ENCODE data around the gene TP53AIP1. TPM values are rescaled to one million over a fixed set of nuclear protein-coding genes. Genes with fewer than 3 reads are reported as not detected.

The TP53AIP1 gene
- total RNA-seq, 1 donor: not detected

DNA sequence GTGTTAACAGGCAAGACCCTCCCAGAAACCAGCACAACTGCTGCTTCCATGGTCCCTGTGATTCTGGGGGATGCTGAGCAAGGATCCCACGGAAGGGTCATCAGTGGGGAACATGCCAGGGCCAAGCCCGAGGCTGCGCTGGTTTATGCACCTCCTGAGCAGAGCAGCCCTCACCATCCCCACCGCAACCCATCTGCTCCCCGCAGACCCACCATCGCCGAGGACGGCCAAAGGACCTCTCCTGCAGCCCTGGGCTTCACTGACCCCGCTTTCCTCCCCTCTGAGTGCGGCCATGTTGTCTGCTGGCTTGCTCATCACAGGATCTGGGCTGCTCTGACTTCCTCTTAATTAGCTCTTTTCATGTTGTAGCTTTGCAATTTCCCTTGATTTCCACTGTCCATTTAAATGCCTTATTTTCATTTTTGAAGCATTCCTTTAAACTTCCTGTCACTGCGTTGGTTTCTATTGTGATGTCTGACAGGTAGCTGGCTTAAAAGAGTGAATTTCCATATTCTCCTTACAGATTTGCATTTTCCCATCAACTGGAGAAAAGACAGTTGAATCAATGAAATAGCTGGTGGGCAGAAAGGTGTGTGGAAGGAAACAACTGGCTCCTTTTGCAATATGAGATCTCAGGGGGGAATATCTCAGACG is 14.9 kb downstream of the TP53AIP1 start:
- DNase-seq (ENCODE audit: low read depth): no peak
- no peak overlapping the region for H3K4me3 ChIP-seq (ENCODE audit: low read depth, low read length)
- TF ChIP-seq, protein P1, sequence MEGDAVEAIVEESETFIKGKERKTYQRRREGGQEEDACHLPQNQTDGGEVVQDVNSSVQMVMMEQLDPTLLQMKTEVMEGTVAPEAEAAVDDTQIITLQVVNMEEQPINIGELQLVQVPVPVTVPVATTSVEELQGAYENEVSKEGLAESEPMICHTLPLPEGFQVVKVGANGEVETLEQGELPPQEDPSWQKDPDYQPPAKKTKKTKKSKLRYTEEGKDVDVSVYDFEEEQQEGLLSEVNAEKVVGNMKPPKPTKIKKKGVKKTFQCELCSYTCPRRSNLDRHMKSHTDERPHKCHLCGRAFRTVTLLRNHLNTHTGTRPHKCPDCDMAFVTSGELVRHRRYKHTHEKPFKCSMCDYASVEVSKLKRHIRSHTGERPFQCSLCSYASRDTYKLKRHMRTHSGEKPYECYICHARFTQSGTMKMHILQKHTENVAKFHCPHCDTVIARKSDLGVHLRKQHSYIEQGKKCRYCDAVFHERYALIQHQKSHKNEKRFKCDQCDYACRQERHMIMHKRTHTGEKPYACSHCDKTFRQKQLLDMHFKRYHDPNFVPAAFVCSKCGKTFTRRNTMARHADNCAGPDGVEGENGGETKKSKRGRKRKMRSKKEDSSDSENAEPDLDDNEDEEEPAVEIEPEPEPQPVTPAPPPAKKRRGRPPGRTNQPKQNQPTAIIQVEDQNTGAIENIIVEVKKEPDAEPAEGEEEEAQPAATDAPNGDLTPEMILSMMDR (IDR thresholded peaks at IDR 0.05; ENCODE audit: insufficient read depth, low read length): no peak

DNA sequence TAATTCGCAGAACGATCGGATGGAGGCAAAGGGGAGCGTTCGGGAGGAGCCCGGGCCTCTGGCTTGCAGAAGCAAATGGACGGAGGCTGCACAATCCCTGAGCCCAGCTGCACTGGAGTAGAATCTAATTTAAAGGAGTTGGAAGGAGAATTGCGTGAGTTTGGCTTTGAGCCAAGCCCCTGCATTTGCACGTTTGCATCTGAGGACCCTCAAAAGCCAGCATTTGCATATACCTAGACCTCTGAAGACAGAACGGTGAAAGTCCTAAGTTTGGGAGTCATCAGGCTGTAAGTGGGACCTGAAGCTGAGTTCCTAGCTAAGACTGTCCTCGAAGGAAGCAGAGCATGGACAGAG is 15.6 kb downstream of the TP53AIP1 start:
- DNase-seq (ENCODE audit: low read depth): no peak
- TF ChIP-seq, protein P1 (IDR thresholded peaks at IDR 0.05; ENCODE audit: insufficient read depth, low read length): no peak
- H3K4me3 ChIP-seq (ENCODE audit: low read depth, low read length): no peak overlapping the region

DNA sequence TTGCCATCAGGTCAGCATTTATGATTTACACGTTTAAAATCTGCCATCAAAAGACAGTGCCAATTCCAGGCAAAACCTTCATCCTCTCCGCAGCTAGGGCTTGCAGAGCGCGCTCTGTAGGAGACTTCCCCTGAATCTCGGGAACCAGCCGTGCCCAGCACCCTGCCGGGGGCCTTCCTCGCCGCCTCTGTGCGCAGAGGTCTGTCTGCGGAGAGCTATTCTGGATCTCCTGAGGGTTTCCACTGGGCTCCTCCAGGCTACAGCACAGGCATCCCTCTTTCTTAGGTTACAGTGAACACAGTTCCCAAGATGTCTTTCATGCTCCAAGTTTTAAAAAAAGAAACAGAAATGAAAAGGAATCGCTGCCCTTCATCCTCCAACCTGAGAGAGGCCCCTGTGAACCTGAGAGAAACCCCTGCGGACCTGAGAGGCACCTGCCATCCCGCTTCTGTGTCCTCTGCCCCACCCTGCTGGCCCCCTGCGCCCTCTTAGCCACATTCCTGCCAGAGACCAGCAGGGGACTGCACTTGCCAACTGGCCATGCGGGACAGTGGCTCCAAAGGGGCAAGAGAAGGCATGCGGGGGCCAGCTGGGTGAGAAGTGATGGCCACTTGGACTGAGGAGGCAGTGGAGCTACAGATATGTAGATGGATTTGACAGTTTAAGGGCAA is 16.1 kb downstream of the TP53AIP1 start:
- TF ChIP-seq, protein P1 (IDR thresholded peaks at IDR 0.05; ENCODE audit: insufficient read depth, low read length): no peak
- no peak for DNase-seq (ENCODE audit: low read depth)
- H3K4me3 ChIP-seq (ENCODE audit: low read depth, low read length): no peak overlapping the region

DNA sequence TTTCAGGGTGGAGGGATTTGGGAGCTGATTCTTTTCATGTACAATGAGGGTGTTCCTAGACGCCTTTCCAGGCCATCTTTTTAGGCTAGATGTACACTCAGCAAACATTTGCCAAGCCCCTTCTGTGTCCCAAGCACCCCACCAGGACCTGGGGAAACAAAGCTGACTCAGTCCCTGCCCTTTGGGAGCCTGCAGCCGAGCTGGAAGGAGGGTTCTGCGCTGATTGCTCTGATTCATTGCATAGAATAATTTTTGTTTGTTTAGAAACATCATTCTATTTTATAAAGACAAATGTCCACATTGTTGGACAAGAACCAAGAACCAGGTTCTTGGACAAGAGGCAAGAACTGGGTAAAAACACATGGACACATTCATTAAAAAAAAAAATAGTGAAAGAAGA is 16.7 kb downstream of the TP53AIP1 start:
- H3K4me3 ChIP-seq (ENCODE audit: low read depth, low read length): no peak overlapping the region
- DNase-seq (ENCODE audit: low read depth): no peak
- TF ChIP-seq, protein P1 (IDR thresholded peaks at IDR 0.05; ENCODE audit: insufficient read depth, low read length): no peak

DNA sequence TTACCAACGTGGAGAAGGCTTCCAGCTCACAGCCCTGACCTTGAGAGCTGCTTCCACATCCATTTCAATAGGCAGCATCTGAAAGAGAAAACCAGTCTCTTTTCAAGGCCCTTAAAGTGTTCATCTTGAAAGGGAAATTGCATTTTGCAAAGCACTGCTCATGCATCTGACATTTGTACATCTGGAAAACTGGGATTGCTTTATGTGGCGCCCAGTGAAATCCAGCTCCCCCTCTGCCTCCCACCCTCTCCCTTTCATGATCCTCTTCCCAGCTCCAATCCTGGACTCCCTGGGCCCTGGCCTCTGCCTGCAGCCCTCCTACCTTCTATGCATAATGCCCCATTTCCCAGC is 17.4 kb downstream of the TP53AIP1 start:
- TF ChIP-seq, protein P1 (IDR thresholded peaks at IDR 0.05; ENCODE audit: insufficient read depth, low read length): no peak
- H3K4me3 ChIP-seq (ENCODE audit: low read depth, low read length): no peak overlapping the region
- no peak for DNase-seq (ENCODE audit: low read depth)

DNA sequence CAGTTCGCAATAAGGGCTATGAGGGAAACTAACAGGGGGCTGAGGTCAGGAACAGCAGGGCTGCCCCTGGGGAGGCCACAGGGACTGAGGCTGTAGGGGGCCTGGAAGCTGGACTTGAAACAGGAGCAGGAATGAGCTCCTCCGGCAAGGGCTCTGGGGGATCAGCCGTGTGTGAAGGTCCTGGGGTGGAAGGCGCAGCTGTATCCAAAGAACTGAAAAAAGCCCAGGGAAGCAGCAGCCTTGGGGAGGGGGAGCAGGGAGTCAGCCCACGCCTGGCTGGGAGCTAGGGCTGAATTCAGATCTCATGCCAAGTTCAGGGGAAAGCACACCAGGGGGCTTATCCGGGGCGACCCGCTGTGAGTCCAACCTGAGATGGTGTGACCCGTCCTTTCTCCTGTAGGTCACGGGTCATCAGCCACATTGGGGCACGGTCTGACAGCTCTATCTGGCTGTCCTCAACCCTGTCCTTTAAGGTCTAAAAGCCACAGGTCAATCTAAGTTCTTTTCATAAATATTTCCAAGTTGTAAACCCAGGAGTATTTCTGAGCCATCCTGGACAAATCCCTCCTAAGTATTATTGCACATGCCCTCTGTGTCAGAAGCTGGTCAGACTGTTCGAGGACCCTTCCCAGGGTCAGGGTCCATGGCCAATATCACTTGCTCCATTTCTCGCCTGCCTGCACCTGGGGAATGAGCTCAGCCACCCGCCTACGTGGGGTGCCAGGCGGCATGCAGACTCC is 18.0 kb downstream of the TP53AIP1 start:
- no peak overlapping the region for H3K4me3 ChIP-seq (ENCODE audit: low read depth, low read length)
- DNase-seq (ENCODE audit: low read depth): no peak
- TF ChIP-seq, protein P1 (IDR thresholded peaks at IDR 0.05; ENCODE audit: insufficient read depth, low read length): no peak
